NCI-H774 (cell line): ENCODE data around the gene PFDN2.
"Not testable (repeated sequence)": the region's sequence is repeated elsewhere in the genome, so short reads cannot be mapped to it uniquely, and the experiment has no call there.

Experiments used
- DNase-seq: peaks from one replicate; lab custom pipeline; 2025; lab: John Stamatoyannopoulos, UW

PFDN2 gene

GRCh38 chr1:161138431-161138830, 20.6 kb upstream of the PFDN2 start:
- no peak for DNase-seq

DNA sequence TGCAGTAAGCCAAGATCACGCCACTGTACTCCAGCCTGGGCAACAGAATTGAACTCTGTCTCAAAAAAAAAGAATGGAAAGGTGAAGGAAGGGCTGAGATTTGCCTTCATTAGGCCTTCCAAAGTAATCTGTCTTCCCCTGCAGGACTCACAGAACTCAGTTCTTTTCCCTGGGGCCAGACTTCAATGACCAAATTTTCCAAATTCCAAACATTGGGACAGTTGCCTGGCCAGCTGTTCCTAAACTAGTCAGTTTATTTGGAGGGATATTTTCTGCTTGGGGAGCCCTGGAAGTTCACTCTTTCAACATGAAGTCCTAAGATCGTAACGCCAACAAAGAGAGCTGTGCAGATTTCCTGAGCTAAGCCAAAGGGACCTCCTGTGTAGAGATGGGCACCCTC, 20.0 kb upstream of the PFDN2 start:
- DNase-seq: no peak

- DNase-seq: no peak
These were observed 15.4 kb upstream of the PFDN2 start for GRCh38 chr1:161133220-161133740.

- peak; percentile 91 for DNase-seq
These were observed 14.8 kb upstream of the PFDN2 start, which contains the start of gene DEDD for GRCh38 chr1:161132410-161133219. TSS of gene DEDD (minus strand) at chr1:161132667. CDS start at chr1:161124462, 8,205 bp downstream.

DNA sequence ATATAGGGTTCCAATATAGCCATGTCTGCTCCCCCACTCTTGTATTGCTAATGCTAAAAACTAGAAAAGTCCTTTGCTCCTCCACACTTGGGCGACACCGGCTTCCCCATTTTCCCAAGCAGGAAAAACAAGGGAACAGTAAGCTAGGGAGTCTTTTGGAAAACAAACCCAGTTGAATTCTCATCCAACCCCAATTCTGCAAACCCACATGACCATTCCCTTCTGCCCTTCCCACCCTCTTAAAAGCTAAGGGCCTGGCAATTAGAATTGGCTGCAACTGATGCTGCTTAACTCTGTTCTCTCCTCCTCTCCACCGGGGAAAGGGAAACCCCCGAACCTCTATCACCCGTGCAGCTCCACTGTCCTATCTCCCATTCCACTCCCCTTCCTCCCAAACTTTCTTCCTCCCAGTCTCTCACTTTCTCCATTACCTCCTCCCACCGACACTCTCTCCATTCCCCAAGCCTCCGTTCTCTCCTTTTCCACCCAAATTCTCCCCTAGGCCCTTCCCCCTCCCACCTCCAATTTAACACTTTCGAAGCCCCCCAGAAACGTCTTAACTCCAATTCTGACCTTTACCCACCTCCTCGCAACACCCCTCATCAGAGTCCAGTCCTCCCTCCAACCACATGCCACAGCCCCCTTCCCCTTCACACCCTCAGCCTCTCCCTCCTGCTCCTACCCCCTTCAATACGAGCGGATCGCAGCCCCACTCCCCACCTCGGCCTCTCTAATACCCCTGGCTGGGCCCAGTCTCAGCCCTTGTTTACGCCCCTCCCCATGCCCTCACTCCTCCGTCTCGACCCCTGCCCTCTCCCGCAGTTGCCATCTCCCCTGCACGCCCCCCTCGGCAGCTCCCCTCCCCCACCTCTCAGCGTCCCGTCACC, 13.9 kb upstream of the PFDN2 start:
- no peak for DNase-seq

GRCh38 chr1:161130266-161130665, 12.4 kb upstream of the PFDN2 start:
- DNase-seq: no peak

DNA sequence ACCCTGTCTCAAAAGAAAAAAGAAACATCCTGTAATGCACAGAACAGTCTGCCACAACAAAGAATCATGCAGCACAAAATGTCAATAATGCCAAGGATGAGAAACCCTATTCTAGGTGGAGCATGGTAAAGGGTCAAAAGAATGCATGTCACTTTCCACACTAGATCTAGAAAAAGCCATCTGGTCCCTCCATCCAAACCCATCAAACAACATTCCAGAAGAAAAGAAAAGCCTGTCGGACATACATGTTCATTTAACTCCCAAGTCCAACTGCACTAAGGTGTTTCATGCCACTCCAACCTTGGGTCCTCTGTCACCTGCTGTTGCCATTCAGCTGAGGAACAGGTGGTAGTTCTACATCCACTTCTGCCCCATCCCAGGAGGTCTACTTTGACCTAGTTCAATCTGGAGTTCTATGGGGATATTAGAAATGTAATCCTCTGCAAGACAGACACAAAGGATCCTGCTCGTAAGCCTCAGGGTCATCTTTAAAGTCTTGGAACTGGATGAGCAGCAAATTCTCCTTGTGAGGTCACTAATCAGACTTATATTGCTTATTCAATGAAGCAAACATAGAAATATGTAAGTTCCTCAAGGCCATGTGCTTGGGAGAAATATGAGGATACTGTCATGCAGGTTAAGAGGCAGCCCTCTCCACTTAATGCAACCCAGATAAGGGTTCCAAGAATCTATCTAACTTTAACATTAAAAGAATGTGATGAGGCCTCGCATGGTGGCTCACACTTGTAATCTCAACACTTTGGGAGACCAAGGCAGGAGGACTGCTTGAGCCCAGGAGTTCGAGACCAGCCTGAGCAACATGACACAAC, 11.0 kb upstream of the PFDN2 start:
- DNase-seq: no peak

- DNase-seq: no peak
These were observed 9.8 kb upstream of the PFDN2 start for GRCh38 chr1:161127649-161128048.

GRCh38 chr1:161122967-161123366, 5.1 kb upstream of the PFDN2 start:
- no peak for DNase-seq

DNA sequence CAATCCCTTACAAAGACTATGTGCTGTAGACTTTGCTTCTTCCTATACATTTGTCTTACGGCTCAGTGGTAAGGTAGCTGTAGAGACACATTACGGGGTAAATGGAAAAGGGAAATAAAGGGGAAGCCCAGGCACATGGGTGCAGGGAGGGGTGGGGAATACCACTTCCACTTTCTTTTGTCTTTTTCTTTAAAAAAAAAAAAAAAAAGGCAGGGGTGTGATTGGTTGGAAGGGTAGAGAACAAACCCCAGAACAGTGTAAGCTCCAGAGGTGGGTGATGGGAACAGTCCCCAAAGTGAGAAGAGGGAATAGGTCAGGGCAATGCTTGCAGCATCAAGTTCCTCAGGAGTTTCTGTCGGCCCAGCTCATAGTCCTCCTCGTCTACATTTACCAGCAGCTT, 4.0 kb upstream of the PFDN2 start:
- no peak for DNase-seq

- DNase-seq: no peak
These were observed 3.3 kb upstream of the PFDN2 start for GRCh38 chr1:161121042-161121650.

DNA sequence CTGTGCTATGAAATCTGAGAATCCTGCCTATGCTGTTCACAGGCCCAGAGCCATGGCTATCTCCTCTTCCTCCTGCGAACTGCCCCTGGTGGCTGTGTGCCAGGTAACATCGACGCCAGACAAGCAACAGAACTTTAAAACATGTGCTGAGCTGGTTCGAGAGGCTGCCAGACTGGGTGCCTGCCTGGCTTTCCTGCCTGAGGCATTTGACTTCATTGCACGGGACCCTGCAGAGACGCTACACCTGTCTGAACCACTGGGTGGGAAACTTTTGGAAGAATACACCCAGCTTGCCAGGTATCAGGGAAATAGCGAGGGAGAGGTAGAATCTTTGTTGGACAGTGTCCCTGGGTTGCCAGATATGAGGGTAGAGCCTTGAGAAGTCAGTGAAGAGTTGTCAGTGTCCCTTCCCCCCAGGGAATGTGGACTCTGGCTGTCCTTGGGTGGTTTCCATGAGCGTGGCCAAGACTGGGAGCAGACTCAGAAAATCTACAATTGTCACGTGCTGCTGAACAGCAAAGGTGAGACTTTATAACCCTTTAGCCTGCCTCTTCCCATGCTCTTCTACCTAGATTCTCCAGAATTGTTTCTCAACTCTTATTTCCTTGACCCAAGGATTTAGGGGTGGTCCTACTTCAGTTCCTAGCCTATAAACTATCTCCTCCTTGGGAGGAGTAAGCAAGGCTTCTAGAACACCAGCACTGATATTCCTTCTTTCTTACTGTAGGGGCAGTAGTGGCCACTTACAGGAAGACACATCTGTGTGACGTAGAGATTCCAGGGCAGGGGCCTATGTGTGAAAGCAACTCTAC, 1.5 kb upstream of the PFDN2 start:
- no peak for DNase-seq

DNA sequence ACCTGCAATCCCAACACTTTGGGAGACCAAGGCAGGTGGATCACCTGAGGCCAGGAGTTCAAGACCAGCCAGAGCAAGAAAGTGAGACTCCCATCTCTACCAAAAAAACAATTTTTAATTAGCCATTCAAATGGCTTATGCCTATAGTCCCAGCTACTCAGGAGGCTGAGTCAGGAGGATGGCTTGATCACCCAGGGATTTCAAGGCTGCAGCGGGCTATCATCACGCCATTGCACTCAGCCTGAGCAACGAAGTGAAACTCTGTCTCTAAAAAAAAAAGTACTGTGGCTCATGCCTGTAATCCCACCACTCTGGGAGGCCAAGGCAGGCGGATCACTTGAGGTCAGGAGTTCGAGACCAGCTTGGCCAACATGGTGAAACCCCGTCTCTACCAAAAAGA, 1.9 kb downstream of the PFDN2 start:
- not testable (repeated sequence) for DNase-seq

DNA sequence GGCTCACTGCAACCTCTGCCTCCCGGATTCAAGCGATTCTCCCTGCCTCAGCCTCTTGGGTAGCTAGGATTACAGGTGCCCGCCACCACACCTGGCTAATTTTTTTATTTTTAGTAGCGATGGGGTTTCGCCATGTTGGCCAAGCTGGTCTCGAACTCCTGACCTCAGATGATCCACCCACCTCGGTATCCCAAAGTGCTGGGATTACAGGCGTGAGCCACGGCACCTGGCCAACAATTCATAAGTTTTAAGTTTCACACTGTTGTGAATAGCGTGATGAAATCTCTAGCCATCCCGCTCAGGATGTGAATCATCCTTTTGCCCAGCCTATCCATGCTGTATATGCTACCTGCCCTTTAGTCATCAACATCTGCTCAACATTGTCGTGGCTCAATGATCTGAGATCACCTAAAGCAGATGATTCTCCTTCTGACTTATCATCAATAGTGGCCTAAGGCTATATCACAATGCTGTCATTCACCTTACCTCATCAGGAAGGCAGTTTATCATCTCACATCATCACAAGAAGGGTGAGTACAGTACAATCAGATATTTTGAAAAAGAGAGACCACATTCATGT, 2.6 kb downstream of the PFDN2 start:
- no peak for DNase-seq

DNA sequence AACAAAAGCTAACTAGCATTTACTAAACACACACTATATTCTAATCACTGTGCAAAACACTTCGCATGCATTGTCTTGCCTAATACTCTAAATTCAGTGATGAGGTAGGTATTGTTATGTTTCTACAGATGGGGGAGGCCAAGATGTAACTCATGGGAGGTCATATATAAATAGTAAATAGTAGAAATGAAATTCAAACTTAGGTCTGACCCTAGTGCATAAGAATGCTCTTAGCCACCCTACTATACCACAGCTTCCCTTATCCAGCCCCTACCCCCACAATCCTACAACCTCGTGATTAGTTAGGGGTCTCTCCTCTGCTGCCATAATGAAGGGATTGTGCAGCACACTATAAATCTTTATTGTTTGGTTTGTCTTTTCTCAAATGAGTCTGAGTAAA, 3.3 kb downstream of the PFDN2 start:
- no peak for DNase-seq

DNA sequence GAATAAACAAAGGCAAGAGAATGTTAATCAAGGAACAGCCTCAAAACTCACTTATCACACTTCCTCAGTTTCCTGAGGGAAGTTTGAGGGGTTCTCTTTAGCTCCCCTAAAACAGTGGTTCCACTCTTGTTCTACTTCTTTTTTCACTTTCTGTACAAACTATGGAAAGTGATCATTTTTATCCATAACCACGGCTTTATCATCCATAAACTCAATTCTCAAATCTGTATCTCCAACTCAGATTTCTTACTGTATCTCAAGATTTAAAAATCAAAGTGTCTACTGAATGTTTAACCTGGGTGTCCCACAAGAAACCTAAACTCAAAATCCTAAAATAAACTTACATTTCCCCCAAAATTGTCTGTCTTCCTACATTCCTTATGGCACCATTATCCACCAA, 3.9 kb downstream of the PFDN2 start:
- DNase-seq: no peak

DNA sequence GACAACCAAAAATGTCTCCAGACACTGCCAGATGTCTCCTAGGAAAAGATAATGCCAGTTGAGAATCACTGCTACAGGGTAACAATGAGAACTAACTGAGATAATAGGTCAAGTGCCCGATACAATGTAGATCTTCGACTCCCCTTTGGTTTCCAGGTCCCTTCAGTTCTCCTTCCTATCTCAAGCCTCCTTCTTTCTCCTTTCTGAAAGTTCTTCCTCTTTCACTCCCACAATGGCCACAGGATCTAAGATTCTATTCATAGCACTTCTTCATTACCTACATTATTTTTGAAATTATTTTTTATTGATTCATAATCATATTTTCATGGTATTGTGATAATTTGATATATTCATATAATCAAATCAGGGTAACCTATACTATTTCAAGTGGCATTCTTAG, 6.3 kb downstream of the PFDN2 start:
- DNase-seq: no peak

DNA sequence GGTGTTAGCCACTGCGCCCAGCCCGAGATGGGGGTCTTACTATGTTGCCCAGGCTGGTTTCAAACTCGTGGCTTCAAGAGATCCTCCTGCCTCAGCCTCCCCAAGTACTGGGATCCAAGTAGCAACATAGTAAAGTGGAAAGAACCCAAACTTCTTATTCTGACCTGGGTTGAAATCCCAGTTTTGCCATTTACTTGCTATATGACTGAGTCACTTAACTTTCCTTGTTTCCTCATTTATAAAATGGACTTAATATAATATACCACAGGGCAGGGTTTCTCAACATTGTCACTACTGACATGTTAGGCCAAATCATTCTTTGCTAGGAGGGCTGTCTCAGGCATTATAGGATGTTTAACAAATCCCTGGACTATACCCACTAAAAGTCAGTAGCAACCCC, 6.7 kb downstream of the PFDN2 start:
- DNase-seq: no peak

DNA sequence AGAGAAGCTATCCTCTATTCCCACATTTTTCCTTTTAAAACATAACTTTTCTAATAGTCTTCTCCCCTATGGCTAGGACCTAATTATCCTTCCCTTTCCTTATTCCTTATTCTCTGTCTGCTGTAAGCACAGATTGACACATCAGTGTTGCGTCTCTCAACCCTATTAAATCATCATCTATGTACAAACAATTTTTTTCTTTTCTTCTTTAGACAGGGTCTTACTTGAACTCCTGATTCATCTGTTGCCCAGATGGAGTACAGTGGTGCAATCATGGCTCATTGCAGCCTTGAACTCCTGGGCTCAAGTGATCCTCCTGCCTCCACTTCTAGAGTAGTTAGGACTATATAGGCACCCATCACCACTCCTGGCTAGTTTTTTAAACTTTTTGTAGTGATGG, 11.4 kb downstream of the PFDN2 start:
- DNase-seq: no peak

DNA sequence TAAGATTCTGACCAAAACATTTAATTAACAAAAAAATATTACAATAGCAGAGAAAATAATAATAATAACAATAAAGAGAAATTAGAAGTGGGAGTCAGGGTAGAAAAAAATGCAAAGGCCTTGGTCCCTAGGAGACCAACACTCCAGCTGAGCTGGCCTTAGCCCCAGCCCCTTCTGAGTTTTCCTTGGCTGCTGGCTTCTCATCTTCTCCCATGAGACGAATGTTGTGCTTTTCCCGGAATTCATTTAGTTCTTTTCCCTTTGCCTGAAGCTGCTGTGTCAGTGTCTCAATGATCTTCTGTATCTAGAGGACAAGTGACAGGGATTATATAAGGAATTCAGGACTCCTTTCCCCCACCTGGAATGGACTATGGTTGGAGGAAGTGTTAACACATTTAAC, 17.3 kb downstream of the PFDN2 start:
- DNase-seq: no peak
